Kidney tubule cell (primary cell): ENCODE data around the gene FRMPD2.
A peak's percentile ranks its signal among the peaks of the same experiment; 100 is the strongest.
"Not testable (repeated sequence)": the region's sequence is repeated elsewhere in the genome, so short reads cannot be mapped to it uniquely, and the experiment has no call there.

Experiments
- DNase-seq: peaks from one replicate; pipeline ENCODE4 v3.0.0-alpha.2; 2018; ENCODE audit warnings: low spot score

The FRMPD2 gene

GRCh38 chr10:48231699-48232315 is 42.7 kb downstream of the FRMPD2 start:
- peak; percentile 84 for DNase-seq

DNA sequence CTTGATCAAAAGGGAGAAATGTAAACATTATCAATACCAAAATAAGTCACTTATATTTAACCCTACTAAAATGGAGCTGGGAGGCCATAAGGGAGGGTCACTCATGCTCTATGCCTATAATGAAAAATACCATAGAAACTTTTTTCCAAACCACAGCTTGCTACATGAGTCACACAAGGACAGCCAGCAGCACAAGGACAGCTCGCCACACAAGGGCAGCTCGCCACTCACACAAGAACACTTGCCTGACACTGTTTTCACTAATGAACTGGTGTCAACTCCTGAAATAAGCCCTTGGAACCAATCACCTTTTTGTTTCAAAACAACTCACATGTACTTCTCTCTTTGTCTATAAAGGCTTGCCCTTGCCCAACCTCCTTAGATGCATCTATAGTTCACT is 43.3 kb downstream of the FRMPD2 start:
- DNase-seq = peak; percentile 68

DNA sequence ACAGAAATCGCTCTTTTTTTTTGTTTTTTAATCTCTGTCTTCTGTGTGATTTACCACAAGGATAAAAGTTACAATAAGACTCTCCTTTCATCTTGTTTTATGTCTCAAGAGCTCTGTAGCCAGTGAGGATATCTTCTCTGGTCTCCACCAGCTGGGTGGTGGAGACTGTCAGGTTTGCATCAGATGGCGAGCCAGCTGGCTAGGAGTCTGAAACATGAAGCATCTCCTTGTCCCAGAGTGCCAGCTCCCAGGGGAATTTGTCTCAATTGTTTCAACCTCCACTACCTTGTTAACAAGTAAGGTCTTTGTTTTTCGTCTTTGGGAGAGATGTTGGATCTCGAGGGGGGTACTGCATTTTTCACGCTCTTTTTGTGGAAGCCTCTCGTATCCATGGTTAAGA is 47.3 kb downstream of the FRMPD2 start:
- DNase-seq = no peak

GRCh38 chr10:48224979-48225560 is 49.4 kb downstream of the FRMPD2 start:
- peak; percentile 18 for DNase-seq

- no peak for DNase-seq
Measured at GRCh38 chr10:48224296-48224695, 50.2 kb downstream of the FRMPD2 start.

GRCh38 chr10:48221814-48222213 is 52.7 kb downstream of the FRMPD2 start:
- DNase-seq = no peak

DNA sequence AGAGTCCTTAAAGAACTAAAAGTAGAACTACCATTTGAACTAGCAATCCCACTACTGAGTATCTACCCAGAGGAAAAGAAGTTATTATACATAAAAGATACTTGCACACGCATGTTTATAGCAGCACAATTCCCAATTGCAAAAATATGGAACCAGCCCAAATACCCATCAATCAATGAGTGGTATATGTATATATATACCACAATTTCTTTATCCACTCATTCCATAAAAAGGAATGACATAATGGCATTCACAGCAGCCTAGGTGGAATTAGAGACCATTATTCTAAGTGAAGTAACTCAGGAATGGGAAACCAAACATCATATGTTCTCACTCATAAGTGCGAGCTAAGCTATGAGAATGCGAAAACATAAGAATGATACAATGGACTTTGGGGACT is 53.5 kb downstream of the FRMPD2 start:
- not testable (repeated sequence) for DNase-seq

DNA sequence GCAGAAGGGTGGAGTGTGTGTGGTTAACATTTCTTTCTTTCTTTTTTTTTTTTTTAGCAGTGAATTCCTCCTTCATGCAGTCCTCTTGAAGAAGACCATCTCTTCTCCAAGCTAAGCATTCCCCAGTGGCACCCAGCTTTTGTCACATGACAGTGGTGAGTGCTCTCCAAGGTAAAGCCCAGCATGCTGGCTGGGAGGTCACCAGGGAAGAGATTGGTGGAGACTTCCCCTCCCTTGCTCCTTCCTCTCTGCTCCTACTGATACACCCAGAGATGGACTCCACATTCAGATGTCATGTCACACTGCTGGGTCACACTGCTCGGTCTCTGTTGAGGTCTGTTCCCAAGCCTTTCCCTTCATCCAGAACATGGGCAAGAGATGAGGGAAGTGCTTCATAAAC is 55.3 kb downstream of the FRMPD2 start:
- DNase-seq = no peak

- DNase-seq = no peak
Measured at GRCh38 chr10:48216744-48217143, 57.8 kb downstream of the FRMPD2 start.

DNA sequence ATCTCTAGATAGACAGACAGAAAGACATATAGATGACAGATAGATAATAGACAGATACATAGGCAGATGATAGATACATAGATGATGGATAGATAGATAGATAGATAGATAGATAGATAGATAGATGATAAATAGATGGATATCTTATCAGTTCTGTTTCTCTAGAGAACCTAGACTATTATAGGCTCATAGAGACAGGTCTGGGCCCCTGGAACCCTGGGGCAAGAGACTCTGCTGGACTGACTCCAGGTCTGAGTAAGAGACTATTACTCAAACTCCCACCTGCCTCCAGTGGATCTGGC is 58.3 kb downstream of the FRMPD2 start:
- DNase-seq = no peak

DNA sequence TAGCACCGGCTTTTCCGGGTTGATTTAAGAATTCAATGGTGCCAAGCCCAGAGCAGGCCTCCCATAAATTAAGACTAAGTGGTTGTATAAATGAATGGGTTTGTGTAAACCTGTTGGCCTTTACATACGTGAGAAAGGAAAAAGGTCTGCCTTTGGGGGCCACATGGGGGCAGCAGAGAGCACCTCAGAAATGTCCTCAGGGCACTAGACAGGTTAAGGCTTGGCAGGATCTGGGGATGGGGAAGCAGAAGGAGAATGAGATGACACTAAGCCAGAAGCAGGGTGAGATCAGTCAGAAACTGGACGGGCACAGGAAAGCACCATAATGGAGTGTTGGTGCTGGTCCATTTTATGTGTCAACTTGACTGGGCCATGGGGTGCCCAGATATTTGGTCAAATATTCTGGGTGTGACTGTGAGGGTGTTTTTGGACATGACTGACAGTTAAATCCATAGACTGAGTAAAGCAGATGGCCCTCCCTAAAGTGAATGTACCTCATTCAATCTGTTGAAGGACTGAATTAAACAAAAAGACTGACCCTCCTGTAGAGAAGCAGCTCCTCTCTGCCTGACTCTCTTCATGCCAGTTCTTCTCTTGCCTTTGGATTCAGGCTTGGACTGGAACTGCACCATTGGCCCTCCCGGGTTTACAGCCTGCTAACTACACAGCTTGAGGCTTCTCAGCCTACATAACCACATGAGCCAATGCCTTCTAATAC is 58.9 kb downstream of the FRMPD2 start:
- DNase-seq = peak; percentile 72

- no peak for DNase-seq
Measured at GRCh38 chr10:48214716-48215485, 59.6 kb downstream of the FRMPD2 start.

GRCh38 chr10:48213047-48213446 is 61.4 kb downstream of the FRMPD2 start:
- DNase-seq = no peak

- DNase-seq = no peak
Measured at GRCh38 chr10:48211777-48212176, 62.7 kb downstream of the FRMPD2 start.

GRCh38 chr10:48210966-48211365 is 63.5 kb downstream of the FRMPD2 start:
- no peak for DNase-seq

DNA sequence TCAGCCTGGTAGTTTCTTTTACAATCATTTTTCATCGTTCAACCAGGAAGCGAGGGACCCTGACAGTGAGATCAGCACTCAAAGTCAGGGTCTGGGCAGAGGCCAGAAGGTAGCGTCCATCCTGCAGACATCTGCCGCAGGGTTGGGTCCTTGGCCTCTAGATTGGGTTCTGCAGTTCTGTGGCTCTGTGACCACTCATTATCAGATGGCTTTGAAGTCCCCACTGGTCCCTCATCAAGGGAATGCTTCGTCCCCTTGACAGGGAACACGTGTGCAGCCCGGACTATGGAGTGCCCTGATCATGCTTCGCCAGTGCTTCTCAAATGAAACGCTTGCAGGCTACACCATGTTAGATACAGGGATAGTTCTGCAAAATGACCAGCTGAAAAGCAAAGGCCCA is 64.1 kb downstream of the FRMPD2 start:
- no peak for DNase-seq

DNA sequence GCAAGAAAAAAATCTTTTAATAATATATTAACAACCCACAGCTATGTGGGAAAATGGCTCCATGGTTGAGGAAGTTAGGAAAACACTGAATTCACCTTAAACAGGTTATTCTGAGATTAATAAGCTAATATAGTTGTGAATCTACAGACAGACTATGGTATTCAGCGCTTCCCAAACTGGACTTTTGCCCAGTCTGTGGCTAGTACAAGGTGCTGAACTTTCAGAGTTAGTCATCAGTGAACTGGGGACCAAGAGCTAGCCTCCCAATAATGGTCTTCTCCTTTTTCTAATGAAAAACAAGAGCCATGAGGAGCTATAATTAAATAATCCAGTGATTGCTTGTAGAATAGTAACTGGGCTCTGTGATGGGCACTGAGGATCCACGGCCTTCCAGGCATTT is 65.3 kb downstream of the FRMPD2 start:
- peak; percentile 45 for DNase-seq

DNA sequence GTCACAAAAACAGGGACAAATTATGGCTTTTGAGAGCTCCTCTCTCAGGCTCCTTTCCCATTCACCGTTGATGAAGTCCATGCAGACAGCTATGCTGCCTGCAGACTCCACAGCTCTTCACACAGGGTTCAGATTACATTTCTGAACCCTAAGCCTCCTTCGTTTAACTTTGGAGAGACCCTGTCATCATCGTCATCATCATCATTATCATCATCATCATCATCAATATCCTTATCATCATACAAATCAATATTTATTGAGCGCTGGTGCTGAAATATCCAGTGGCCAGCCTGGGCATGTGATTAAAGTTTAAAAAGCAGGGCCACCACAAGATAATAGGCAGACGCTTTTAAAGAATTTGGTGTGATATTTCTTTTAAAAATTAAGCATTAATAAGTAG is 66.6 kb downstream of the FRMPD2 start:
- DNase-seq = no peak

- peak; percentile 46 for DNase-seq
Measured at GRCh38 chr10:48206482-48207250, 67.8 kb downstream of the FRMPD2 start.

GRCh38 chr10:48205918-48206317 is 68.6 kb downstream of the FRMPD2 start:
- peak; percentile 49 for DNase-seq

- peak; percentile 58 for DNase-seq
Measured at GRCh38 chr10:48199580-48200377, 74.7 kb downstream of the FRMPD2 start.
